Choroid plexus epithelial cell (primary cell): Measurements from ENCODE around the gene METTL22.

Source experiments
- DNase-seq: peaks from one replicate; pipeline ENCODE4 v3.0.0-alpha.2; 2010; ENCODE audit warnings: low read depth
- H3K4me3 ChIP-seq: 2 replicates; pipeline ENCODE4 v1.5.1; 2011; ENCODE audit warnings: low read depth, mild to moderate bottlenecking, control low read depth, low read length, moderate library complexity
- TF ChIP-seq, protein P1 (sequence below): conservative IDR thresholded peaks from 2 replicates; pipeline ENCODE4 v1.5.1; 2011; ENCODE audit warnings: low read depth, mild to moderate bottlenecking, control low read depth, inconsistent platforms, low read length, moderate library complexity

Gene METTL22

DNA sequence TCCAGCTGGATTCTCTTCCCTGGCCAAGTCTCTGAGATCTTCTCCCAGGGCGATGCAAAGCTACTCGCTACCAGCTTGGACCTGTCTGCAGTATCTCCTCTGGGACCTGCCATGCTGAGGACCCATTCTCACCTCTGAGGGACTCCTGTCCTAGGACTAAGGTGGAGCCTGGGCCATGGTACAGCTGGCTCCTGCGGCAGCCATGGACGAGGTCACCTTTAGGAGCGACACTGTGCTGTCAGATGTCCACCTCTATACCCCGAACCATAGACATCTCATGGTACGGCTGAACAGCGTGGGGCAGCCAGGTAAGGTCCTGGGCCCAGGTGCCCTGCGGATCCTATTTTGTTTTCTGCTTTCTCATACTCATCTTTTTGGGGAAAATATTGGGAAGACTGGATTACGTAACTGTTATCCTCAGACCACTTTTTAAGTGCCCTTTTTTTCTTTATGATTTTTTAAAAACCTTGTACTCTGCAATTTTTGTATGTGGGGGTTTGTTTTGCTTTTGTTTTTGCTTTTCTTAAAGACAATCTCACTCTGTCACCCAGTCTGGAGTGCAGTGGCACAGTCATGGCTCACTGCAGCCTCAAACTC is 4.1 kb downstream of the METTL22 start:
- H3K4me3 ChIP-seq = no peak overlapping the region
- TF ChIP-seq, protein P1, sequence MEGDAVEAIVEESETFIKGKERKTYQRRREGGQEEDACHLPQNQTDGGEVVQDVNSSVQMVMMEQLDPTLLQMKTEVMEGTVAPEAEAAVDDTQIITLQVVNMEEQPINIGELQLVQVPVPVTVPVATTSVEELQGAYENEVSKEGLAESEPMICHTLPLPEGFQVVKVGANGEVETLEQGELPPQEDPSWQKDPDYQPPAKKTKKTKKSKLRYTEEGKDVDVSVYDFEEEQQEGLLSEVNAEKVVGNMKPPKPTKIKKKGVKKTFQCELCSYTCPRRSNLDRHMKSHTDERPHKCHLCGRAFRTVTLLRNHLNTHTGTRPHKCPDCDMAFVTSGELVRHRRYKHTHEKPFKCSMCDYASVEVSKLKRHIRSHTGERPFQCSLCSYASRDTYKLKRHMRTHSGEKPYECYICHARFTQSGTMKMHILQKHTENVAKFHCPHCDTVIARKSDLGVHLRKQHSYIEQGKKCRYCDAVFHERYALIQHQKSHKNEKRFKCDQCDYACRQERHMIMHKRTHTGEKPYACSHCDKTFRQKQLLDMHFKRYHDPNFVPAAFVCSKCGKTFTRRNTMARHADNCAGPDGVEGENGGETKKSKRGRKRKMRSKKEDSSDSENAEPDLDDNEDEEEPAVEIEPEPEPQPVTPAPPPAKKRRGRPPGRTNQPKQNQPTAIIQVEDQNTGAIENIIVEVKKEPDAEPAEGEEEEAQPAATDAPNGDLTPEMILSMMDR = no peak
- no peak for DNase-seq

DNA sequence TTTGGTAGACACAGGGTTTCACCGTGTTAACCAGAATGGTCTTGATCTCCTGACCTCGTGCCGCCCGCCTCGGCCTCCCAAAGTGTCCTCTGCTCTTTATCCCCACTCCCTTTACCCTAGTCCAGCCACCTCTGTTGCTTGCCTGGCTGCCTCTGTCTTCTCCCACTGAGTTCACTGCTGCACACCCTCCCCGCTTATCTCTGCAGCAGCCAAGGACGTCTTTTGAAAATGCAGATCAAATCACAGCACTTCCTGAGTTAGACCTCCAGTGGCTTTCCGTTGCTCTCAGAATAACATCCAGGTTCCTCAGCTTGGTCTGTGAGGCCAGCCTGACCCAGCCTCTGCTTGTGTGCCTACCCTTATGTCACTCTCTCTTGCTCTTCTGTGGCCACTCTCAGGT is 5.4 kb downstream of the METTL22 start:
- no peak for DNase-seq
- TF ChIP-seq, protein P1 = no peak
- no peak overlapping the region for H3K4me3 ChIP-seq

DNA sequence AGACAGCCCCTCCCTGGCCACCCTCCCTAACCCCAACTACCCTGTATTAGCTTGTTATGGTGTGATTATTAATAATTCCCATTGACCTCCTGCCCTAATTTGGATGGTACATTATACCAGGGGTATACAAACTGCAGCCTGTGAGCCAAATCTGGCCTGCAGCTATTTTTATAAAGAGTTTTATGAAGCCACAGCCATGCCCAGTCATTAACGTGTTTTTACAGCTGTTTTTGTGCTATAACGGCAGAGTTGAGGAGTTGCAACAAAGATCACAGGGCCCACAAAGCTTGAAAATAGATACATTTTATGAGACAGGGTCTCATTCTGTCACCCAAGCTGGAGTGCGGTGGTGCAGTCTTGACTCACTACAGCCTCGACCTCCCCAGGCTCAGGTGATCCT is 6.0 kb downstream of the METTL22 start:
- H3K4me3 ChIP-seq = no peak overlapping the region
- no peak for DNase-seq
- TF ChIP-seq, protein P1 = no peak

DNA sequence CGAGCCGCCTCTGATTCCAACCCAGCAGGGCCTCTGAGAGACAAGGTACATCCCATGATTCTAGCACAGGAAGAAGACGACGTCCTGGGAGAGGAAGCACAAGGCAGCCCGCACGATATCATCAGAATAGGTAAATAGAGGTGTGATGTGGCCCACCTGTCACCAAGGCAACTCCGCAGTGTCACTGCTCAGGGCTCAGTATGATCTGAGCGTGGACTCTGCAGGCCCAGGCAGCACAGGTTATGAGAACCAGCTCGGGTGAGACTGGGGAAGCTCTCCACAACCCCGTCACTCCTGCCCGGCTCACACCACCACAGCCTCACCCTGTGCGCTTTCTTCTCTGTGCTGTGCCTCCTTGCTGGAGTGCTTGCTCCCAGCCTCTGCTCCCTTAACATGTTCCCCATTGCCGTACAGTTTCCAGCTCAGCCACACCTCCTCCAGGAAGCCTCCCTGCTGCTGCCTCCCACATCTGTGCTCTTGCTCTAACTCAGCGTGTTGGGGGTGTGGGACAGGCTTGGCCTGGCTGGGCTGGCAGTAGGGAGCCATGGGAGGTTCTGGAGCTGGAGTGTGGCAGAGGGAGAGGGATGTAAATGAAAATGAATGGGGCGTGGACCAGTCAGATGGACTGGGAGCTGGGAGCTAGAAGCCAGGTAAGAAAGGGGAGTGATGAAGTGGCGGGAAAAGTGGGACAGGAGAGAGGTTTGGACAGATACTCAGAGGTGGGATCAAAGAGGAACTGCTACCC is 7.7 kb downstream of the METTL22 start:
- TF ChIP-seq, protein P1 = no peak

DNA sequence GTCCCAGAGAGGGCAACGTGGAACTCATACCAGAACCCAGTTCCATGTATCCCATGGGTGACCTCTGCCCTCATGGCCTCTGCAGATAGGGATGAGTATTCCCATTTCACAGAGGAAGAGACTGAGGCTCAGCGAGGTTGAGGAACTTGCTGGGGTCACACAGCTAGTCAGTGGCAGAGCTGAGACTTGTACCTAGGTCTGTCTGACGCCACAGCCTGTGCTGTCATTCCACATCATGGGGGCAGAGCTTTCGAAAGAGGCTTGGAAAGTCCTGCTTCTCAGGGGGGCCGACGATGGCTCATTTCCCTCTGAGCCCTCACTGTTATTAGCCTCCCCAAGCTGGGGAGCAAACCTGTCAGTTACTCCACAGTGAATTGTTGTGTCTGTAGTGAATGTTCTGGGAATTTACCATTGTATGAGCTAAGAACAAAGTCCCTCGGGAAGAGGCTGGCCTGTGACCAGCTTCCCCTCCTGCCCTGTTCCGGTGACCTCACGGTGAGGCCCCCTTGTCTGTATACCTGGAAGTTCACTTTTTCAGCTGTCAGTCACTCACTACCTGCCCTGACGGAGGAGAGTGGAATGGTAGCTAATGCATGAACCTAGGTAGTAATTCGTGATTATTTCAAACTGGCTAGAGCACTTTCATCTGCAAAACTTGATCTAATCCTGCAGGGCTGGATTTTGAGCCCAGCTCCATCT is 8.9 kb downstream of the METTL22 start:
- TF ChIP-seq, protein P1 = no peak
- H3K4me3 ChIP-seq = no peak overlapping the region
- DNase-seq = no peak

More for the DNA sequence above, 7.7 kb downstream of the METTL22 start:
- DNase-seq = no peak
- no peak overlapping the region for H3K4me3 ChIP-seq

DNA sequence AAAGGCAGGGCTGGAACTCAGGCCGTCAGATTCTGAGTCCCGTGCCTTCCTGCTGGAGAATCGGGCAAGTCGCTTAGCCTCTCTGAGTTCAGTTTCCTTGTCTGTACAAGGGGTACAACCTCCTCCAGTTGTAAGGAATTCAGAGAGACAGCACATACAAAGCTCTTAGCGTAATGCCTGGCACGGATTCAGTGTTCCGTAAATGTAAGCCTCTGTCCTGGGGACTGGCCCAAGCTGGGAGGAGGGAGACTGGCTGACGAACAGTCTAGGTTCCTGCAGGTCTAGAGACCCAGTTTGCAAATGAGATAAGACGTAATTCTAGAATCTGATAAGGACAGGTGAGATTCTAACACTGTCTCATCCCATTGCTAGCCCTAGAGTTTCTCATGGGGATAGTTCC is 9.9 kb downstream of the METTL22 start:
- DNase-seq = no peak
- H3K4me3 ChIP-seq = no peak overlapping the region

More for the DNA sequence above, 9.9 kb downstream of the METTL22 start:
- TF ChIP-seq, protein P1 = no peak
